K562 (cell line): ENCODE results near the gene UBE2M. TPM values are rescaled to one million over a fixed set of nuclear protein-coding genes. Genes with fewer than 3 reads are reported as not detected.
A peak's percentile ranks its signal among the peaks of the same experiment; 100 is the strongest.

Experiments
- ATAC-seq: fragments of 200-7000 bp; cut with Tn5 transposase; 3 replicates; pipeline ENCODE4 v1.9.1; 2020; ENCODE audit warnings: moderate library complexity
- BruUV-seq: library from RNA; stranded (reverse); fragments of 400-500 nt; replicated peaks from 2 replicates; lab custom pipeline; 2021; lab: Mats Ljungman, UMichigan
- CTCF ChIA-PET: fragments of 300-600 bp; formaldehyde crosslinking; extraction: SDS; loops from one replicate; lab custom pipeline; 2021; ENCODE audit warnings: low intra/inter-chr PET ratio; lab: Yijun Ruan, JAX
- POLR2A ChIA-PET: fragments of 300-600, 350-650 bp; sonication (Branson Sonifier 250); formaldehyde crosslinking; extraction: SDS; loops from one replicate; lab custom pipeline; 2021; ENCODE audit warnings: antibody characterized with exemption, inconsistent platforms; lab: Yijun Ruan, JAX
- DNase-seq, 4 experiments: peaks; one replicate each; pipeline versions ENCODE4 v3.0.0 to v3.0.0-alpha.2; 2011 to 2018; ENCODE audit warnings: low spot score in 3 of 4, mixed read lengths in 3 of 4; ENCODE audit errors: extremely low read depth in 1 of 4
- FAIRE-seq: peaks from 2 replicates; lab custom pipeline; 2011; peaks lifted over from hg19 to GRCh38; lab: Jason Lieb, UNC
- H2AFZ ChIP-seq: 2 replicates; pipeline ENCODE4 v1.6.0; 2011; ENCODE audit warnings: low read depth, low read length, control low read depth, inconsistent platforms
- H3K27ac ChIP-seq: fragments of 200-600 bp; 3 replicates; pipeline ENCODE4 v1.8.0; 2011; ENCODE audit warnings: low read depth, mild to moderate bottlenecking, control low read depth, inconsistent platforms, low read length, moderate library complexity, mixed read lengths; ENCODE audit errors: extremely low read depth
- H3K27me3 ChIP-seq, 2 experiments: fragments of 300-600 bp in 1 of 2; 2 replicates in 1 of 2; 3 replicates in 1 of 2; pipeline versions ENCODE4 v1.6.0 to v1.8.0; 2011; ENCODE audit warnings: inconsistent platforms in 2 of 2, low read length in 2 of 2, mild to moderate bottlenecking in 1 of 2, mixed read lengths in 1 of 2, moderate library complexity in 1 of 2; ENCODE audit not compliant: control insufficient read depth in 2 of 2, insufficient read depth in 2 of 2
- H3K36me3 ChIP-seq: fragments of 300-600 bp; 3 replicates; pipeline ENCODE4 v1.8.0; 2011; ENCODE audit warnings: mild to moderate bottlenecking, low read length, inconsistent platforms; ENCODE audit not compliant: control insufficient read depth, insufficient read depth
- H3K4me1 ChIP-seq, 2 experiments: fragments of 200-600 bp in 1 of 2; replicated peaks in 1 of 2; 2 replicates in 1 of 2; 3 replicates in 1 of 2; pipeline versions ENCODE4 v1.5.1 to v1.8.0; 2011; ENCODE audit warnings: inconsistent platforms in 2 of 2, low read length in 2 of 2, mild to moderate bottlenecking in 1 of 2, mixed read lengths in 1 of 2, moderate library complexity in 1 of 2; ENCODE audit not compliant: control insufficient read depth in 2 of 2, insufficient read depth in 2 of 2
- H3K4me2 ChIP-seq: 2 replicates; pipeline ENCODE4 v1.6.1; 2011; ENCODE audit warnings: low read length, control low read depth, inconsistent platforms, mixed read lengths; ENCODE audit not compliant: insufficient read depth
- H3K4me3 ChIP-seq: fragments of 200-600 bp; sonication (generic), shearing (Covaris generic); 2 replicates; pipeline ENCODE4 v1.5.1; 2016; ENCODE audit warnings: control low read depth, inconsistent platforms
- H3K79me2 ChIP-seq: fragments of 200-600 bp; 3 replicates; pipeline ENCODE4 v1.8.0; 2011; ENCODE audit warnings: low read length, inconsistent platforms; ENCODE audit not compliant: control insufficient read depth, insufficient read depth
- H3K9ac ChIP-seq, 2 experiments: 2 replicates each; pipeline versions ENCODE4 v1.6.0 to v1.6.1; 2011; ENCODE audit warnings: low read depth in 2 of 2, low read length in 2 of 2, control low read depth in 1 of 2, inconsistent platforms in 1 of 2, mild to moderate bottlenecking in 1 of 2, mixed read lengths in 1 of 2; ENCODE audit not compliant: insufficient read depth in 1 of 2
- H3K9me1 ChIP-seq: one replicate; pipeline ENCODE4 v1.6.0; 2011; ENCODE audit warnings: inconsistent platforms, mild to moderate bottlenecking, low read length, moderate library complexity; ENCODE audit not compliant: control insufficient read depth, insufficient read depth
- H3K9me3 ChIP-seq: replicated peaks from 2 replicates; pipeline ENCODE4 v1.5.1; 2011; ENCODE audit warnings: low read depth, low read length, inconsistent platforms; ENCODE audit not compliant: control insufficient read depth, insufficient read depth
- H4K20me1 ChIP-seq: replicated peaks from 2 replicates; pipeline ENCODE4 v1.6.1; 2011; ENCODE audit warnings: low read length, inconsistent platforms, mixed read lengths; ENCODE audit not compliant: control insufficient read depth, insufficient read depth
- AFF1 ChIP-seq, 2 experiments: fragments of 450-650 bp; IDR thresholded peaks; 2 replicates each; pipeline ENCODE4 v1.6.1; 2018; ENCODE audit warnings: mild to moderate bottlenecking in 2 of 2, low read depth in 1 of 2; ENCODE audit not compliant: partially characterized antibody in 2 of 2
- ARHGAP35 ChIP-seq: fragments of 450-650 bp; IDR thresholded peaks from 2 replicates; pipeline ENCODE4 v1.6.1; 2018; ENCODE audit not compliant: partially characterized antibody
- BDP1 ChIP-seq: IDR thresholded peaks from 3 replicates; pipeline ENCODE4 v1.6.1; 2011; ENCODE audit not compliant: insufficient read length, insufficient read depth
- CBX8 ChIP-seq: fragments of 200-600 bp; sonication (generic); IDR thresholded peaks from 2 replicates; pipeline ENCODE4 v1.6.1; 2012; ENCODE audit warnings: borderline replicate concordance, mixed run types, low read depth, mild to moderate bottlenecking, moderate library complexity, mixed read lengths, low read length, control low read depth, inconsistent platforms; ENCODE audit not compliant: poor library complexity, severe bottlenecking; ENCODE audit errors: extremely low read depth
- CTBP1 ChIP-seq: fragments of 450-650 bp; IDR thresholded peaks from 2 replicates; pipeline ENCODE4 v1.6.1; 2016; ENCODE audit warnings: borderline replicate concordance
- ETV6 ChIP-seq, 3 experiments: fragments of 150-350 bp in 1 of 3; sonication (generic) in 1 of 3; formaldehyde crosslinking in 1 of 3; IDR thresholded peaks; 2 replicates each; pipeline versions ENCODE4 v1.6.1 to v1.8.0; 2014 to 2022; ENCODE audit warnings: borderline replicate concordance in 2 of 3, low read depth in 2 of 3, antibody characterized with exemption in 1 of 3, low read length in 1 of 3, mild to moderate bottlenecking in 1 of 3, missing genetic modification reagents in 1 of 3
- GTF2F1 ChIP-seq: IDR thresholded peaks from 2 replicates; pipeline ENCODE4 v1.6.1; 2011; ENCODE audit warnings: low read depth, low read length, improper control_type of control experiment
- MCM7 ChIP-seq, 2 experiments: fragments of 450-650 bp; IDR thresholded peaks; 2 replicates each; pipeline ENCODE4 v1.6.1; 2016 to 2018
- NFIX ChIP-seq: fragments of 250-450 bp; sonication (Bioruptor Pico); IDR thresholded peaks from 2 replicates; pipeline ENCODE4 v1.4.0; 2020; ENCODE audit warnings: low read depth, mild to moderate bottlenecking, moderate library complexity
- NONO ChIP-seq, 2 experiments: fragments of 200-400 bp in 1 of 2; fragments of 450-650 bp in 1 of 2; formaldehyde crosslinking in 1 of 2; IDR thresholded peaks; 2 replicates each; pipeline ENCODE4 v1.6.1; 2017; ENCODE audit warnings: low read depth in 2 of 2, mild to moderate bottlenecking in 2 of 2, moderate library complexity in 2 of 2, low read length in 1 of 2
- PKNOX1 ChIP-seq: fragments of 450-650 bp; IDR thresholded peaks from 2 replicates; pipeline ENCODE4 v1.6.1; 2016
- SMC3 ChIP-seq: conservative IDR thresholded peaks from 2 replicates; pipeline ENCODE4 v1.6.1; 2011; ENCODE audit warnings: low read depth, low read length, improper control_type of control experiment; ENCODE audit not compliant: insufficient read depth
- ZNF384 ChIP-seq: IDR thresholded peaks from 2 replicates; pipeline ENCODE4 v1.6.1; 2012; ENCODE audit warnings: low read depth, low read length, improper control_type of control experiment
- WGBS: fragments of 100-300 bp; shearing (Covaris generic); methylation state at CpG from one replicate; pipeline ENCODE4 v1.1.6; 2016; ENCODE audit warnings: low coverage, mixed read lengths; ENCODE audit not compliant: insufficient coverage; ENCODE audit errors: missing lambda C conversion rate; 5-methylcytosine and 5-hydroxymethylcytosine counted together
- in situ Hi-C: fragments of 300-500 bp; cut with MboI; formaldehyde crosslinking; loops from 4 replicates; pipeline ENCODE4 v1.15.0; 2018; ENCODE audit warnings: inconsistent platforms, mixed read lengths
- intact Hi-C: fragments of 100-400 bp; cut with micrococcal nuclease; formaldehyde crosslinking; loops from 2 replicates; pipeline ENCODE4 v1.14.2; 2022
- polyA plus RNA-seq, 8 experiments: library from polyadenylated mRNA; depleted of rRNA in 4 of 8; stranded (reverse) in 5 of 8; unstranded in 3 of 8; fragments of >200 nt; fragmentation: Nextera tagmentation in 2 of 8; fragmentation: Illumina TruSeq in 1 of 8; extraction: Ambion mirVana in 2 of 8; extraction: Trizol in 1 of 8; gene quantifications; 2 replicates each; pipeline versions ENCODE4 v1.2.1 to v1.2.3, GENCODE V29; 2011 to 2014; ENCODE audit warnings: inconsistent platforms in 1 of 8, missing spikeins in 1 of 8
- total RNA-seq, 7 experiments: library from RNA; depleted of rRNA in 6 of 7; stranded (reverse); fragments of >200 nt in 6 of 7; fragmentation: Illumina TruSeq in 2 of 7; extraction: Trizol in 2 of 7; gene quantifications; 2 replicates each; pipeline versions ENCODE4 v1.2.1 to v1.2.3, GENCODE V29; 2011 to 2021; ENCODE audit warnings: low replicate concordance in 1 of 7

UBE2M gene
- total and polyA plus RNA-seq, 9 of the 15 experiments (the other 6 are each of a cell fraction or from before 2014, with no cell fraction given): 0.92 to 163 (median 85.7) TPM

- no peak for TF ChIP-seq AFF1 (IDR thresholded peaks at IDR 0.05; ENCODE audit: low read depth in 1 of 2, partially characterized antibody in 2 of 2)
- TF ChIP-seq MCM7 (IDR thresholded peaks at IDR 0.05): no peak
- no peak for TF ChIP-seq PKNOX1
These were observed 8.6 kb upstream of the UBE2M start (continued) for GRCh38 chr19:58566989-58567388.

GRCh38 chr19:58563823-58564222 lies 5.4 kb upstream of the UBE2M start:
- no peak overlapping the region for H3K4me3 ChIP-seq
- peaks cover 20% of the 10 kb centered on the region for H3K79me2 ChIP-seq
- no peak for FAIRE-seq
- no peak overlapping the region for H3K4me2 ChIP-seq
- in situ Hi-C loops: no loop called here
- no peak overlapping the region for H3K27ac ChIP-seq
- H3K4me1 ChIP-seq: peaks cover 16 to 35% of the 10 kb centered on the region in 2 experiments; a peak in 4 of 5 replicates
- no peaks in the 10 kb centered on the region for H4K20me1 ChIP-seq
- no peak for ATAC-seq
- H3K9ac ChIP-seq: peak overlapping the region in 1 of 2 experiments; percentile 77; a peak in 1 of 4 replicates
- H3K9me1 ChIP-seq: no peaks in the 10 kb centered on the region
- 76% methylated on average over 4 of the region's 6 CpGs for WGBS
- CTCF ChIA-PET: no interaction called here
- intact Hi-C loops: no loop called here
- H3K27me3 ChIP-seq: no peaks in the 10 kb centered on the region
- no peak for DNase-seq
- BruUV-seq: no TSS peak
- TF ChIP-seq BDP1 (no peak), CTBP1 (no peak), ARHGAP35 (no peak), SMC3 (no peak), ETV6 (IDR thresholded peaks at IDR 0.05; ENCODE audit: borderline replicate concordance in 1 of 2, low read depth in 2 of 2, low read length in 1 of 2) (no peak), ETV6 (CRISPR knock-in tag; IDR thresholded peaks at IDR 0.05; ENCODE audit: borderline replicate concordance) (no peak), ZNF384 (no peak), NONO (IDR thresholded peaks at IDR 0.05; ENCODE audit: low read depth in 2 of 2, low read length in 1 of 2) (no peak), NFIX (CRISPR knock-in tag) (no peak), GTF2F1 (no peak), CBX8 (no peak)
- TF ChIP-seq, all 486 proteins: peak for 0
- Histone ChIP-seq H2AFZ (no peak overlapping the region), H3K36me3 (peaks cover 15% of the 10 kb centered on the region; the same call in 2 of the 3 replicates), H3K9me3 (no peaks in the 10 kb centered on the region)
- POLR2A ChIA-PET: interaction anchor here (0.6 kb wide), 1 partner anchor 8 kb away, joined by 4 read pairs; no protein-coding TSS in a partner anchor
